Stimulated activated CD4-positive, alpha-beta T cell treated with anti-CD3 and anti-CD28 coated beads, TNF-alpha, amount 100 ng/mL, for 48 hours (primary cell): Measurements from ENCODE around the gene GPR32.
"Not testable (repeated sequence)": the region's sequence is repeated elsewhere in the genome, so short reads cannot be mapped to it uniquely, and the experiment has no call there.

Experiments
- DNase-seq, 3 donors: peaks; one replicate each; pipeline ENCODE4 v3.0.0-alpha.2; 2020; ENCODE audit warnings: low read depth in 3 of 3

Gene GPR32

DNA sequence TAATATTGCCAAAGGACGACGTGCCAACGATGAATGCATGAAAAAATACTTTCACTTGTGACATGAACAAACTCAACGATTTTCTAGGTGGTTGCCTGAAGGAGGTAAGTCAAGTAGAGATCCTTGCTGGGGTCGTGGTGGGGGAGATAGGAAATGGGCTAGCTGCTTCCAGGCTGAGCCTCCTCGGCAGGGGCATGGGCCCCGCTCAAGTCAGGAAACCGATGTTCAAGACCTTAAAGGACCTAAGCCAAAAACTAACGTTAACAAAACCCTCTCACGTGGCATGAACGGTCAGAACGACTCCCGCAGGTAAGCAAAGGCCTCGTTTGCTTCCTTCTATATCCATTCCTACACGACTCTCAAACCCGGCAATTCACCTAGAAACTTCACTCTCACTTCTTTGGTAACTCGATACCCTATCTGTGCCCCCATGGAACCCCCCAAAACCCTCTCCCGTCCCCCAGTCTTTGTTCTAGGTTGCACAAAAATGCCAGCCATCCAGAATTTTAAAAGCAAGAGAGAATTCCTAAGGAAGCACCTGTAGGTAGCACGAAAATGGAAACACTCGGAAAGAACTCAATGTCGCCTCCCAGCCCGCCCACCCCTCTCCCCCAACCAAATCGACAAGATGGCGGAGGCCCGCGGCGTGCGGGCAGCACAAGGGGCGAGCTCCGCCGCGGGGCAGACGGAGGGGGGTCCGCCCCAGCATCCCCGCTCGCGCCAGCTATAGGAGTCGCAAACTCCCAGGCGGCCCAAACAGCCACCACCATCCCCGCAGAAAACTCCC is 33.6 kb downstream of the GPR32 start:
- no peak for DNase-seq

GRCh38 chr19:50804420-50805272 is 34.4 kb downstream of the GPR32 start:
- peak; percentile 92 to 99 (median 97) for DNase-seq

DNA sequence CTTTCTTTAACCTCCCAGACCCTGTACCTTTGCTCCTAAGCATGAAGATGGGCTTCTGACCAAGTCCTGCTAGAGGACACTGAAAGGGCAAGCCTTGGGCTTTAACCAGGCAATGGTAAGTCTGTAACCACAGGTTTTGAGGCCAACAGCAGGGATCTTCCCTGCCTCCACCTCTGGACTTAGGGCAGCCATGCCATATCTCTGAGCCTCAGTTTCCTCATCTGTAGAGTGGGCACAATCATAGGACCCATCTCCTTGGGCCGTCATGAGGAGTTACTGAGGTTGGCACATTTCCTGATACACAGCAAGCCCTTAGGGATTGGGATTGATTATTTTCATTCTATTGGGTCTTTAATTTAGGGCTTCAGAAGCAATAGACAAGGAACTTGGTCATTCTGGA is 38.6 kb downstream of the GPR32 start:
- DNase-seq = no peak

DNA sequence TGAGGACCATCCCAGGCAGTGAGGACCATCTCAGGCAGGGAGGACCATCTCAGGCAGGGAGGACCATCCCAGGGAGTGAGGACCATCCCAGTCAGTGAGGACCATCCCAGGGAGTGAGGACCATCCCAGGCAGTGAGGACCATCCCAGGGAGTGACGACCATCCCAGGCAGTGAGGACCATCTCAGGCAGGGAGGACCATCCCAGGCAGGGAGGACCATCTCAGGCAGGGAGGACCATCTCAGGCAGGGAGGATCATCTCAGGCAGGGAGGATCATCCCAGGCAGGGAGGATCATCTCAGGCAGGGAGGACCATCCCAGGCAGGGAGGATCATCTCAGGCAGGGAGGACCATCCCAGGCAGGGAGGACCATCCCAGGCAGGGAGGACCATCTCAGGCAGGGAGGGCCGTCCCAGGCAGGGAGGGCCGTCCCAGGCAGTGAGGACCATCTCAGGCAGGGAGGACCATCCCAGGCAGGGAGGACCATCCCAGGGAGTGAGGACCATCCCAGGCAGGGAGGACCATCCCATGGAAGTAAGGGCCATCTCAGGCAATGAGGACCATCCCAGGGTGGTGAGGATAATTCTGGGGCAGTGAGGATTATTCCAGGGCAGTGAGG is 41.5 kb downstream of the GPR32 start:
- not testable (repeated sequence) for DNase-seq

- DNase-seq = no peak
These were observed 42.2 kb downstream of the GPR32 start for GRCh38 chr19:50812474-50812873.

DNA sequence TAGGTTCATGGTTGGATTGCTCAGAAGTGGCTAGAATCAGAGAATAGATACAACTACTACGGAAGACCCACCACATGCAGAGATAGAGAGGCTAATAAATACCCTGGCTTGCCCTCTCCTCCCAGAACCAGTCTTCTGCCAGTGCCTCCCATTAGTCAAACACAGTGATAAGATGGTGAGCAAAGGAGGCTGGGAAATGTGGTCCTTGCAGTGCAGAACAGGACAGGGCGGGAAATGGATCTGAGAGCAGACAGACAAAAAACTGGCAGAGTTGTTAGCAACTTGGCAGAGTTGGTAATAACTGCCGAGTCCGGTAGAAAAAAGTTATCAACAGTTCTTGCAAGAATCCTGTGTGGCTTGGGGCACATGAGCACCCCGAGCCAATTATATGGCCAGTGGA is 44.6 kb downstream of the GPR32 start:
- no peak for DNase-seq

DNA sequence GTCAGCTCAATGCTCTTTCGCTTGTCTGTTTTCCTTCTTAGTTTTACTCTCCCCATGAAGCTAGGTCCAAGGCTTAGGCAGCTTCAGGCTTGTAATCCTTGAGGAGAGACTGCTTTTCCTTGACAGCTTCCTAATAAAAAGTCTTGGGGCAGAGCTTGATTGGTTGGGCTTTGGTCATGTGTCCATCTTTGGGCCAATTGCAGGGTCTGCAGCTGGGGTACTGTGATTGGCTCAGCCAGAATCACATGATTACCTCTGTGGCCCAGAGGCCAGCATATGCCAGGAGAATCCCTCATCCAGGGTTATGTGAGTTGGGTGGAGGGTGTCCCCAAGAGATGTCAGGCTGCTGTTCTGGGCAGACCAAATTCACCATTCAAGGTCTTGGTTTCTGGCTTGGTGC is 45.2 kb downstream of the GPR32 start:
- DNase-seq = no peak

GRCh38 chr19:50817941-50818858 is 47.9 kb downstream of the GPR32 start:
- peak in 1 of 3 donors; percentile 73 for DNase-seq

DNA sequence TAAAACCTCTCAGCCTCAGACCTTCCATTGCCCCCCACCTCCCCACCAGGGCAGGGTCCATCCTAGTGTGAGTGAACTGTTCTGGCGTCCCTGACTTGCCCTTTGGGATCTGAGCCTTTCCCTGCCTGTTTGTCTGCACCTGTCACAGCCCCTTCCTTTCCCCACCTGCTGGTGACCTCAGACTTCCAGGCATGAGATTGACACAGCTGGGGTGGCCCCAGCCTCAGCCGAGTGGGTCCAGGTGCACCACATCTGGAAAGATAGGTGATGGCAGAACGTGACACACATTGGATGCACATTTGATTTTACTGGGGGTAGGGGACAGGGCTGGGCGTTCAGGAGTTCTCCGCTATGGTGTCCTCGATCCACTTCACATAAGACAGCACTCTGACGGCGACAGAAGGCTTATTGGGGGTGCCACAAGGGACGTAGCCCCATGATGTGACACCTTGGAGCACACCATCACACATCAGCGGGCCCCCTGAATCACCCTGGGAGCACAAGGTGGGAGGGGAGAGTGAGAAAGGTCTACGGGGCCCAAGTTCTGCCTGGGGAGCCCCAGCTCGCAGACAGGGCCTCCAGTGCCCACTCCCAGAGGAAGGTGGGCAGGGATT is 48.7 kb downstream of the GPR32 start:
- DNase-seq = no peak

DNA sequence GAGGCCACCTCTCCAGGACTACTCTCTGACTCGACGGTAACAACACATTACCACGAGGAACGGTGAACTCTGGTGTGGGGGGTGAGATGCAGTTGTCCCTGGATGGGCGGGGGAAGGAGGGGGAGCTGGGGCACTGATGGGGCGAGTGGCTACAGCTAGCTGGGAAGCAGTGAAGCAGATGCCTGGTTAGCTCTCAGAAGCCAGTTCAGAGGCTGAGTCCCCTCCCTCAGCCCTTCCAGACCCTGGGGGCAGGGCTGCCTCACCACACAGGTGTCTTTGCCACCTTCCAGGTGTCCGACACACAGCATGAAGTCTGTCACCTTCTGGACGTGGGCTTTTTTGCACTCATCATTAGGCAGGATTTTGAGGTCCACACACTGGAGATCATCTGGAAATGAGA is 49.4 kb downstream of the GPR32 start:
- no peak for DNase-seq

GRCh38 chr19:50820086-50820485 is 49.8 kb downstream of the GPR32 start:
- DNase-seq = no peak

- no peak for DNase-seq
These were observed 50.4 kb downstream of the GPR32 start for GRCh38 chr19:50820549-50821247.

GRCh38 chr19:50821248-50821612 is 51.0 kb downstream of the GPR32 start:
- DNase-seq = no peak
